SK-N-SH (cell line): ENCODE data around the gene E2F4. TPM values are rescaled to one million over a fixed set of nuclear protein-coding genes. Genes with fewer than 3 reads are reported as not detected.

Source experiments
- CTCF ChIA-PET: fragments of 300-600, 350-600 bp; formaldehyde crosslinking; extraction: SDS; loops from one replicate; lab custom pipeline; 2021; lab: Yijun Ruan, JAX
- POLR2A ChIA-PET: fragments of 350-600 bp; sonication (Branson Sonifier 250); formaldehyde crosslinking; extraction: SDS; loops from one replicate; lab custom pipeline; 2020; ENCODE audit warnings: antibody characterized with exemption, inconsistent platforms; lab: Yijun Ruan, JAX
- DNase-seq: peaks from one replicate; pipeline ENCODE4 v3.0.0; 2012
- H2AFZ ChIP-seq: fragments of 200-600 bp; sonication (generic); 2 replicates; pipeline ENCODE4 v1.8.1; 2016; ENCODE audit warnings: antibody characterized with exemption, mild to moderate bottlenecking, low read depth
- H3F3A ChIP-seq: fragments of 200-600 bp; sonication (generic); replicated peaks from 2 replicates; pipeline ENCODE3; 2016; ENCODE audit warnings: antibody characterized with exemption, mild to moderate bottlenecking; ENCODE audit not compliant: insufficient read depth
- H3K27ac ChIP-seq, 2 experiments: fragments of 200-500 bp in 1 of 2; fragments of 200-600 bp in 1 of 2; sonication (Bioruptor generic) in 1 of 2; sonication (generic), shearing (Covaris generic) in 1 of 2; 2 replicates each; pipeline versions ENCODE4 v1.5.1 to v1.6.1; 2014 to 2016; ENCODE audit warnings: low read depth in 2 of 2, inconsistent platforms in 1 of 2, low read length in 1 of 2, mild to moderate bottlenecking in 1 of 2, mixed read lengths in 1 of 2
- H3K27me3 ChIP-seq: fragments of 200-600 bp; sonication (generic), shearing (Covaris generic); 2 replicates; pipeline ENCODE4 v1.6.1; 2016; ENCODE audit warnings: mixed run types; ENCODE audit not compliant: insufficient read depth
- H3K36me3 ChIP-seq, 2 experiments: fragments of 200-500 bp in 1 of 2; fragments of 200-600 bp in 1 of 2; sonication (Bioruptor generic) in 1 of 2; sonication (generic) in 1 of 2; replicated peaks in 1 of 2; 2 replicates each; pipeline versions ENCODE3 to v1.5.1; 2014 to 2016; ENCODE audit warnings: low read length in 1 of 2, mild to moderate bottlenecking in 1 of 2; ENCODE audit not compliant: insufficient read depth in 2 of 2, control insufficient read depth in 1 of 2
- H3K4me1 ChIP-seq, 2 experiments: fragments of 200-500 bp in 1 of 2; fragments of 200-600 bp in 1 of 2; sonication (Bioruptor generic) in 1 of 2; sonication (generic), shearing (Covaris generic) in 1 of 2; 2 replicates each; pipeline versions ENCODE4 v1.5.1 to v1.6.1; 2014 to 2016; ENCODE audit warnings: low read depth in 1 of 2, low read length in 1 of 2, mixed run types in 1 of 2; ENCODE audit not compliant: insufficient read depth in 2 of 2, control insufficient read depth in 1 of 2
- H3K4me2 ChIP-seq: fragments of 200-600 bp; sonication (generic), shearing (Covaris generic); 2 replicates; pipeline ENCODE4 v1.6.1; 2017; ENCODE audit warnings: mixed run types
- H3K4me3 ChIP-seq, 2 experiments: fragments of 200-500 bp in 1 of 2; fragments of 200-600 bp in 1 of 2; sonication (Bioruptor generic) in 1 of 2; sonication (generic), shearing (Covaris generic) in 1 of 2; 2 replicates each; pipeline versions ENCODE4 v1.5.1 to v1.8.1; 2014 to 2016; ENCODE audit warnings: low read depth in 2 of 2, inconsistent platforms in 1 of 2, low read length in 1 of 2, mild to moderate bottlenecking in 1 of 2, mixed read lengths in 1 of 2, moderate library complexity in 1 of 2
- H3K79me2 ChIP-seq: fragments of 200-600 bp; sonication (generic); 2 replicates; pipeline ENCODE4 v1.8.1; 2017; ENCODE audit warnings: mild to moderate bottlenecking; ENCODE audit not compliant: insufficient read depth
- H3K9ac ChIP-seq: fragments of 200-600 bp; sonication (generic); 2 replicates; pipeline ENCODE4 v1.6.1; 2017; ENCODE audit warnings: mixed run types
- H3K9me2 ChIP-seq: fragments of 200-600 bp; sonication (generic); 2 replicates; pipeline ENCODE4 v1.6.1; 2017; ENCODE audit warnings: mixed run types
- H3K9me3 ChIP-seq: fragments of 200-600 bp; sonication (generic); 2 replicates; pipeline ENCODE4 v1.6.1; 2017; ENCODE audit warnings: mixed run types, mild to moderate bottlenecking, moderate library complexity
- H4K20me1 ChIP-seq: fragments of 200-600 bp; sonication (generic); 2 replicates; pipeline ENCODE4 v1.6.1; 2017; ENCODE audit warnings: mild to moderate bottlenecking, mixed run types; ENCODE audit not compliant: insufficient read depth
- ELF1 ChIP-seq: IDR thresholded peaks from 2 replicates; pipeline ENCODE4 v1.4.0; 2012
- FOSL2 ChIP-seq: IDR thresholded peaks from 2 replicates; pipeline ENCODE4 v1.4.0; 2012; ENCODE audit warnings: low read depth, mild to moderate bottlenecking, moderate library complexity, borderline replicate concordance
- IRF3 ChIP-seq: fragments of 150-350 bp; IDR thresholded peaks from 2 replicates; pipeline ENCODE4 v1.6.1; 2016; ENCODE audit warnings: mild to moderate bottlenecking, low read depth, low read length
- JUND ChIP-seq: IDR thresholded peaks from 2 replicates; pipeline ENCODE4 v1.4.0; 2012
- MAX ChIP-seq: IDR thresholded peaks from 2 replicates; pipeline ENCODE4 v1.4.0; 2012; ENCODE audit warnings: low read depth
- NFIC ChIP-seq: IDR thresholded peaks from 2 replicates; pipeline ENCODE4 v1.4.0; 2012; ENCODE audit warnings: borderline replicate concordance
- POLR2AphosphoS5 ChIP-seq: IDR thresholded peaks from 2 replicates; pipeline ENCODE4 v1.6.1; 2012; ENCODE audit warnings: low read depth, low read length
- RCOR1 ChIP-seq: fragments of 150-350 bp; IDR thresholded peaks from 2 replicates; pipeline ENCODE4 v1.6.1; 2017; ENCODE audit warnings: antibody characterized with exemption, low read length
- REST ChIP-seq: IDR thresholded peaks from 2 replicates; pipeline ENCODE4 v1.6.1; 2012; ENCODE audit warnings: mild to moderate bottlenecking, low read depth, low read length, moderate library complexity
- RFX5 ChIP-seq: IDR thresholded peaks from 2 replicates; pipeline ENCODE4 v1.6.1; 2012; ENCODE audit warnings: mild to moderate bottlenecking, improper control_type of control experiment, low read length
- SMC3 ChIP-seq: IDR thresholded peaks from 2 replicates; pipeline ENCODE4 v1.6.1; 2012; ENCODE audit warnings: low read depth, low read length, improper control_type of control experiment
- TAF1 ChIP-seq: IDR thresholded peaks from 2 replicates; pipeline ENCODE4 v1.6.1; 2012; ENCODE audit warnings: low read depth, mild to moderate bottlenecking, low read length, moderate library complexity, borderline replicate concordance
- TCF12 ChIP-seq: IDR thresholded peaks from 2 replicates; pipeline ENCODE4 v1.4.0; 2012
- YY1 ChIP-seq: IDR thresholded peaks from 2 replicates; pipeline ENCODE4 v1.4.0; 2012; ENCODE audit warnings: low read depth, mild to moderate bottlenecking
- WGBS: methylation state at CpG from one replicate; pipeline ENCODE4 v1.1.6; 2017; ENCODE audit warnings: low lambda C conversion rate; 5-methylcytosine and 5-hydroxymethylcytosine counted together
- polyA plus RNA-seq, 3 experiments: library from polyadenylated mRNA; depleted of rRNA; stranded (reverse); fragments of >200 nt; gene quantifications; 2 replicates each; pipeline ENCODE4 v1.2.3, GENCODE V29; 2012

Gene E2F4
- polyA plus RNA-seq, 1 of the 3 experiments (the other 2 are of a cell fraction), result 168 TPM

- TF ChIP-seq REST, result no peak
- no peak for TF ChIP-seq IRF3
- no peak for TF ChIP-seq RFX5
- TF ChIP-seq TAF1, result peak; percentile 34; the same call in 1 of the 2 replicates
- peak; percentile 38; the same call in 1 of the 2 replicates for TF ChIP-seq TCF12
- TF ChIP-seq ELF1, result no peak; the same call in 1 of the 2 replicates
- peak; percentile 40; the same call in 1 of the 2 replicates for TF ChIP-seq NFIC
- no peak; the same call in 1 of the 2 replicates for TF ChIP-seq SMC3
- TF ChIP-seq JUND, result no peak
- no peak for TF ChIP-seq RCOR1
- peak; percentile 86 for TF ChIP-seq MAX
- TF ChIP-seq FOSL2, result no peak
- no peak; the same call in 1 of the 2 replicates for TF ChIP-seq POLR2AphosphoS5
- TF ChIP-seq, all 33 proteins: peak for 13
Observed at GRCh38 chr16:67246081-67246755, 54.3 kb downstream of the E2F4 start (continued).

- no peaks in the 10 kb centered on the region for H3K27me3 ChIP-seq
- no peaks in the 10 kb centered on the region for H3K9me2 ChIP-seq
- TF ChIP-seq YY1 (0 out of 2 replicates have a peak, but pooled peaks have one; percentile 36), MAX (no peak)
- H4K20me1 ChIP-seq, result no peaks in the 10 kb centered on the region
- peak overlapping the region; percentile 98 for H3K4me2 ChIP-seq
- H3K79me2 ChIP-seq, result peaks cover 49% of the 10 kb centered on the region
- 2% methylated on average over 17 of the region's 26 CpGs for WGBS
- peak overlapping the region; percentile 92 to 95 for H3K4me3 ChIP-seq
- peak overlapping the region; percentile 45; the same call in 1 of the 2 replicates for H2AFZ ChIP-seq
- no peak for DNase-seq
- H3K9me3 ChIP-seq, result no peaks in the 10 kb centered on the region
- peaks cover 46% of the 10 kb centered on the region for H3F3A ChIP-seq
- ChIA-PET POLR2A (interaction anchor here (4.0 kb wide), 1 partner anchor 20 kb away, joined by 14 read pairs; the partner anchor contains the start of gene TMEM208), CTCF (interaction anchor here (0.9 to 4.5 kb wide), 8 partner anchors 9 to 91 kb away, joined by 3 to 21 read pairs (median 6); partner anchors contain the start of genes PLEKHG4 and TMEM208)
- H3K9ac ChIP-seq, result peak overlapping the region; percentile 88
- peaks cover 42 to 50% of the 10 kb centered on the region in 2 experiments for H3K4me1 ChIP-seq
- H3K36me3 ChIP-seq, result peaks cover 0 to 5% of the 10 kb centered on the region in 2 experiments
- peak overlapping the region; percentile 96 for H3K27ac ChIP-seq
Observed at GRCh38 chr16:67246756-67247191, 54.8 kb downstream of the E2F4 start.
